Measurements from ENCODE around the gene RSPH4A. TPM values are rescaled to one million over a fixed set of nuclear protein-coding genes. Genes with fewer than 3 reads are reported as not detected.
A peak's percentile ranks its signal among the peaks of the same experiment; 100 is the strongest.

The RSPH4A gene
- total and polyA plus RNA-seq, 9 of the 15 experiments (the other 6 are each of a cell fraction or from before 2014, with no cell fraction given), result 0.04 to 0.30 (median 0.11) TPM

DNA sequence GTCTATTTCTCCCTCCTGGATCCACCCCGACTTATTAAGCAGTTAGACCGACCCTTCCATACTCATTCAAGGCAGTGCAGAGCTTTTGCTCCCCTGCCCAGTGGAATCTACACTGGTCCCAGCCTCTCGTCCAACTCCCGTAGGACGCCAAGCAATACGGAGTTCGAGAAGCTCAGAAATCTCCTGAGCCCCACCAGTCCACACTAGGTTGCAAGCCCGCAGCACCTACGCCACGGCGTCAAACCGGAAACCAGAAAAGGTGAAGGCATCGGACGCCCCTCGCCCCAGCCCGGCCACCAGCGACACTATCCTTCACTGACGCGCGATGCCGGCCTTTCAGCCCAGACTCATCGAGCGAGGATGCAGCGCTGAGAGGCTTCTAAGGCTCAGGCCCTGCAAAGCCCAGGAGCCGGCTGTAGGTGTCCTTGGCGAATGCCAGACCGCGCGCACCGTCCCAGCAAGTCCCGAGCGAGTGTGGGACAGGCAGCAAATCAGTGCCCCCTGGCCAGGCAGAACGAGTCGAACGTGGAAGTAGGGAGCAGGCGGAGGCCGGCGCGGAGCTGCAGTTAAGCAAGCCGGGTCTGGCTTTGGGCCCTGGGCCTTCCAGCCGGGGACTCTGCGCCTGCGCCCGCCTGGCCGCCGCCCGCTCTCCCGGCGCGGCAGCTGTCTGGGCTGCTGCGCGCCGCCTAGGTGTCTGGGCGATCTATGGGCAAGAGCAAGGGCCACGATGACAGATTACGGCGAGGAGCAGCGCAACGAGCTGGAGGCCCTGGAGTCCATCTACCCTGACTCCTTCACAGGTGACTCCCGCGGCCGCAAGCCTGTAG lies 45.2 kb upstream of the RSPH4A start, which contains the start of gene RWDD1 (continued):
- TF ChIP-seq, protein P1, sequence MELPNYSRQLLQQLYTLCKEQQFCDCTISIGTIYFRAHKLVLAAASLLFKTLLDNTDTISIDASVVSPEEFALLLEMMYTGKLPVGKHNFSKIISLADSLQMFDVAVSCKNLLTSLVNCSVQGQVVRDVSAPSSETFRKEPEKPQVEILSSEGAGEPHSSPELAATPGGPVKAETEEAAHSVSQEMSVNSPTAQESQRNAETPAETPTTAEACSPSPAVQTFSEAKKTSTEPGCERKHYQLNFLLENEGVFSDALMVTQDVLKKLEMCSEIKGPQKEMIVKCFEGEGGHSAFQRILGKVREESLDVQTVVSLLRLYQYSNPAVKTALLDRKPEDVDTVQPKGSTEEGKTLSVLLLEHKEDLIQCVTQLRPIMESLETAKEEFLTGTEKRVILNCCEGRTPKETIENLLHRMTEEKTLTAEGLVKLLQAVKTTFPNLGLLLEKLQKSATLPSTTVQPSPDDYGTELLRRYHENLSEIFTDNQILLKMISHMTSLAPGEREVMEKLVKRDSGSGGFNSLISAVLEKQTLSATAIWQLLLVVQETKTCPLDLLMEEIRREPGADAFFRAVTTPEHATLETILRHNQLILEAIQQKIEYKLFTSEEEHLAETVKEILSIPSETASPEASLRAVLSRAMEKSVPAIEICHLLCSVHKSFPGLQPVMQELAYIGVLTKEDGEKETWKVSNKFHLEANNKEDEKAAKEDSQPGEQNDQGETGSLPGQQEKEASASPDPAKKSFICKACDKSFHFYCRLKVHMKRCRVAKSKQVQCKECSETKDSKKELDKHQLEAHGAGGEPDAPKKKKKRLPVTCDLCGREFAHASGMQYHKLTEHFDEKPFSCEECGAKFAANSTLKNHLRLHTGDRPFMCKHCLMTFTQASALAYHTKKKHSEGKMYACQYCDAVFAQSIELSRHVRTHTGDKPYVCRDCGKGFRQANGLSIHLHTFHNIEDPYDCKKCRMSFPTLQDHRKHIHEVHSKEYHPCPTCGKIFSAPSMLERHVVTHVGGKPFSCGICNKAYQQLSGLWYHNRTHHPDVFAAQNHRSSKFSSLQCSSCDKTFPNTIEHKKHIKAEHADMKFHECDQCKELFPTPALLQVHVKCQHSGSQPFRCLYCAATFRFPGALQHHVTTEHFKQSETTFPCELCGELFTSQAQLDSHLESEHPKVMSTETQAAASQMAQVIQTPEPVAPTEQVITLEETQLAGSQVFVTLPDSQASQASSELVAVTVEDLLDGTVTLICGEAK (IDR thresholded peaks at IDR 0.05), result no peak; the same call in 1 of the 2 replicates
- TF ChIP-seq, protein P1 (CRISPR knock-in tag; IDR thresholded peaks at IDR 0.05), result no peak
- TF ChIP-seq NCOA6 (IDR thresholded peaks at IDR 0.05) (no peak), RNF2 (IDR thresholded peaks at IDR 0.05) (peak; percentile 83), GABPB2 (CRISPR knock-in tag; conservative IDR thresholded peaks at IDR 0.05) (no peak), PURB (CRISPR knock-in tag; IDR thresholded peaks at IDR 0.05; ENCODE audit: low read depth) (no peak), SNRNP70 (optimal IDR thresholded peaks at IDR 0.05; ENCODE audit: low read depth, low read length) (no peak), HLTF (IDR thresholded peaks at IDR 0.05) (no peak), BRD9 (IDR thresholded peaks at IDR 0.05; ENCODE audit: low read depth, partially characterized antibody) (no peak), TGIF2 (CRISPR knock-in tag; IDR thresholded peaks at IDR 0.05) (peak; percentile 87; the same call in 1 of the 2 replicates), SMARCE1 (IDR thresholded peaks at IDR 0.05) (peak; percentile 51; the same call in 1 of the 2 replicates), ILF3 (IDR thresholded peaks at IDR 0.05; ENCODE audit: borderline replicate concordance) (no peak), PRMT5 (CRISPR knock-in tag; IDR thresholded peaks at IDR 0.05) (no peak)
- TF ChIP-seq, protein P2, sequence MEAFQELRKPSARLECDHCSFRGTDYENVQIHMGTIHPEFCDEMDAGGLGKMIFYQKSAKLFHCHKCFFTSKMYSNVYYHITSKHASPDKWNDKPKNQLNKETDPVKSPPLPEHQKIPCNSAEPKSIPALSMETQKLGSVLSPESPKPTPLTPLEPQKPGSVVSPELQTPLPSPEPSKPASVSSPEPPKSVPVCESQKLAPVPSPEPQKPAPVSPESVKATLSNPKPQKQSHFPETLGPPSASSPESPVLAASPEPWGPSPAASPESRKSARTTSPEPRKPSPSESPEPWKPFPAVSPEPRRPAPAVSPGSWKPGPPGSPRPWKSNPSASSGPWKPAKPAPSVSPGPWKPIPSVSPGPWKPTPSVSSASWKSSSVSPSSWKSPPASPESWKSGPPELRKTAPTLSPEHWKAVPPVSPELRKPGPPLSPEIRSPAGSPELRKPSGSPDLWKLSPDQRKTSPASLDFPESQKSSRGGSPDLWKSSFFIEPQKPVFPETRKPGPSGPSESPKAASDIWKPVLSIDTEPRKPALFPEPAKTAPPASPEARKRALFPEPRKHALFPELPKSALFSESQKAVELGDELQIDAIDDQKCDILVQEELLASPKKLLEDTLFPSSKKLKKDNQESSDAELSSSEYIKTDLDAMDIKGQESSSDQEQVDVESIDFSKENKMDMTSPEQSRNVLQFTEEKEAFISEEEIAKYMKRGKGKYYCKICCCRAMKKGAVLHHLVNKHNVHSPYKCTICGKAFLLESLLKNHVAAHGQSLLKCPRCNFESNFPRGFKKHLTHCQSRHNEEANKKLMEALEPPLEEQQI (IDR thresholded peaks at IDR 0.05), result peak; percentile 74; the same call in 1 of the 2 replicates

Data from K562 (cell line).